ENCODE data around the gene ST7L. TPM values are rescaled to one million over a fixed set of nuclear protein-coding genes. Genes with fewer than 3 reads are reported as not detected.

Gene ST7L
- total RNA-seq, 1 donor, result 29.8 TPM

GRCh38 chr1:112515311-112516009 is 103.5 kb downstream of the ST7L start:
- DNase-seq (ENCODE audit: low read depth), result peak; percentile 61
- no peak for TF ChIP-seq CTCF (IDR thresholded peaks at IDR 0.05; ENCODE audit: insufficient read depth, low read depth, low read length)
- H3K4me3 ChIP-seq (ENCODE audit: low read depth, low read length), result no peak overlapping the region

GRCh38 chr1:112514901-112515300 is 104.0 kb downstream of the ST7L start:
- H3K4me3 ChIP-seq (ENCODE audit: low read depth, low read length), result no peak overlapping the region
- no peak for TF ChIP-seq CTCF (IDR thresholded peaks at IDR 0.05; ENCODE audit: insufficient read depth, low read depth, low read length)
- no peak for DNase-seq (ENCODE audit: low read depth)

GRCh38 chr1:112513112-112513870 is 105.7 kb downstream of the ST7L start:
- peak; percentile 81 for DNase-seq (ENCODE audit: low read depth)
- H3K4me3 ChIP-seq (ENCODE audit: low read depth, low read length), result no peak overlapping the region
- no peak for TF ChIP-seq CTCF (IDR thresholded peaks at IDR 0.05; ENCODE audit: insufficient read depth, low read depth, low read length)

DNA sequence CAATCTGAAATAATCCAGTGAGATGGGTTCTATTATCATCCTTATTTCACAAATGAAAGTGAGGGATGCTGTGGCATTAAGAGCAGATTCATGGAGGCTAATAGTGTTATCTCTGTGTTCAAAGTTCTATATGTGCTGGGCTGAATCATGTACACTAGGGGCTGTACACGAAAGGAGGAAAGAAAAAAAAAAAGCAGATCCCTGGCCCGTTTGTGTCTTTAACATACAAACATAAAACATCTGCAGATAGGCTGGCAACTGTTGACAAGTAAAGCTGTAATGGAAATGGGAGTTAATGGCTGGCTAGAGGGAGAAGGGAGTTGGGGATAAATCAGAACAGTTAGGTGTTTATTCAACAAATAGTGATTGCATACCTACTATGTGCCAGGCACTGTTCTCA is 107.0 kb downstream of the ST7L start:
- DNase-seq (ENCODE audit: low read depth), result no peak
- no peak overlapping the region for H3K4me3 ChIP-seq (ENCODE audit: low read depth, low read length)
- no peak for TF ChIP-seq CTCF (IDR thresholded peaks at IDR 0.05; ENCODE audit: insufficient read depth, low read depth, low read length)

DNA sequence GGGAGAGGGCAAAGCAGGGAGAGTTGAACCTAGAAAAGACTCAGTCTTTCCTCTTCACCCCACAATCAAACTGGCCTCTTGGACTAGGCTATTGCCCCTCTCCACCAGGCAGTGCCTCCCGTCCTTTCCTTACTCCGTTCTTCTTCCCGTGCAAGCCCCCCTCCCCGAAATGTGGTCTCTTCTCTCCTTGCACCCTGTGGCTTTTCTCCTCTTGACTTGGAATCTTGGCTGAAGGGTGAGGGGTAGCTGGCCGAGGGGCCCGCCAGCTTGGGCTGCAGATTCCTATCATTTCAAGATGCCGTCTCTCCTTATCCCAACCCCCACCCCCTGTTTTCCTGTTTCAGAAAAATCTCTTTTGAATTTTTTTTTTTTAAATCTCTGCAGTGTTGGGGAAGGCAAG is 108.6 kb downstream of the ST7L start:
- no peak for DNase-seq (ENCODE audit: low read depth)
- TF ChIP-seq CTCF (IDR thresholded peaks at IDR 0.05; ENCODE audit: insufficient read depth, low read depth, low read length), result no peak
- peak overlapping the region; percentile 66 for H3K4me3 ChIP-seq (ENCODE audit: low read depth, low read length)

DNA sequence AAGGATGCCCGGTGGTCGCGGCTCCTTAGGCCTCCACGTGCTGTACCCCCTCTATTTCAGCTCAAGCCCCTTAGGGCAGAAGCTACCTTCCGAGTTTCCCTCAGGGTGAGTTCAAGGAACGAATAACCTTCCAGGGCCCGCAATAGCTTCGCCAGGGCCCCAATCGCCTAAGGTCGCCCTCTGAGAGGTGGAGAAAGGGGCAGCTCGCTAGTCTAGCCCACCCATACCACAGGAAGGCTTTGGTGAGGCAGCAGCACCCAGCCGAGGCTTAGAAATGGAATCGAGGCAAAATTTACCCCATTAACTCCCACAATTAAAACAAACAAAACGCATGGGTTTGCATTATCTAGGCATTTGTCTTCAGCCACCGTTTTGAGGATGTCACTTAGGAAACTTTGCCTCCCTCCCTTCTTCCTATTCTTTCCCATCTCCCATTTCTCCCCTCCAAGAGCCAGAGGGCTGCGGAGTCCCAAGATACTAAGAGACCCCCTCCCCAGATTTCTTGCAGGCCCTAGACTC is 109.2 kb downstream of the ST7L start:
- no peak for DNase-seq (ENCODE audit: low read depth)
- H3K4me3 ChIP-seq (ENCODE audit: low read depth, low read length), result peak overlapping the region; percentile 66
- TF ChIP-seq CTCF (IDR thresholded peaks at IDR 0.05; ENCODE audit: insufficient read depth, low read depth, low read length), result no peak
